A549 (cell line): Measurements from ENCODE around the gene GMNC.

Experiments
- EP300 ChIP-seq, 2 experiments: fragments of >200 bp; sonication (Bioruptor Twin); formaldehyde crosslinking; IDR thresholded peaks; 2 replicates in 1 of 2; 3 replicates in 1 of 2; pipeline ENCODE4 v1.6.1; 2016 to 2017
- POLR2A ChIP-seq: IDR thresholded peaks from 2 replicates; pipeline ENCODE4 v1.6.1; 2012; ENCODE audit warnings: mild to moderate bottlenecking, low read length
- RFX5 ChIP-seq: fragments of 450-650 bp; IDR thresholded peaks from 2 replicates; pipeline ENCODE4 v1.7.1; 2014; ENCODE audit warnings: antibody characterized with exemption, mild to moderate bottlenecking, moderate library complexity
- TF ChIP-seq, protein P1 (sequence below): fragments of >200 bp; sonication (Bioruptor Twin); formaldehyde crosslinking; IDR thresholded peaks from 3 replicates; pipeline ENCODE4 v1.5.1; 2016
- TF ChIP-seq, protein P2 (sequence below): fragments of 200-600 bp; sonication (generic); IDR thresholded peaks from 2 replicates; pipeline ENCODE4 v1.6.1; 2016; ENCODE audit warnings: antibody characterized with exemption, mild to moderate bottlenecking, moderate library complexity
- TF ChIP-seq, protein P3 (sequence below): IDR thresholded peaks from 2 replicates; pipeline ENCODE4 v1.6.1; 2012

DNA sequence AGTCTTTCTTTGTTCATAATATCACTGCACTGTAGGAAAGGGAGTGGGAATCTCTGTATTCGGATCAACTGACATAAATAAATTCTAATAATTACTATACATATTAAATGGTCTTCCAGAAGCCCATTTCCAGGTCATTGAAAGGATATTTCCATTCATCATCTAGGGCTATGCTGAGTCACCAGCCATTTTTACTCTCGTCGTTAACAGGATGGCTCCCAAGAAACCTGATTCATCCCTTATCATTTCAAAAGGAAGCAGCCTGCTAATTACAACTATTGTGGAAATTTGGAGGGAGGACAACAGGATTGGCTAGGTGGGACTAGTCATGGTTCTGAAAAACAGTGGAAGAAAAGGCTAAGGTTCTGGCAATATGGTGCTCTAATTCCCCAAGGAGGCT is 13.6 kb downstream of the GMNC start:
- TF ChIP-seq, protein P1, sequence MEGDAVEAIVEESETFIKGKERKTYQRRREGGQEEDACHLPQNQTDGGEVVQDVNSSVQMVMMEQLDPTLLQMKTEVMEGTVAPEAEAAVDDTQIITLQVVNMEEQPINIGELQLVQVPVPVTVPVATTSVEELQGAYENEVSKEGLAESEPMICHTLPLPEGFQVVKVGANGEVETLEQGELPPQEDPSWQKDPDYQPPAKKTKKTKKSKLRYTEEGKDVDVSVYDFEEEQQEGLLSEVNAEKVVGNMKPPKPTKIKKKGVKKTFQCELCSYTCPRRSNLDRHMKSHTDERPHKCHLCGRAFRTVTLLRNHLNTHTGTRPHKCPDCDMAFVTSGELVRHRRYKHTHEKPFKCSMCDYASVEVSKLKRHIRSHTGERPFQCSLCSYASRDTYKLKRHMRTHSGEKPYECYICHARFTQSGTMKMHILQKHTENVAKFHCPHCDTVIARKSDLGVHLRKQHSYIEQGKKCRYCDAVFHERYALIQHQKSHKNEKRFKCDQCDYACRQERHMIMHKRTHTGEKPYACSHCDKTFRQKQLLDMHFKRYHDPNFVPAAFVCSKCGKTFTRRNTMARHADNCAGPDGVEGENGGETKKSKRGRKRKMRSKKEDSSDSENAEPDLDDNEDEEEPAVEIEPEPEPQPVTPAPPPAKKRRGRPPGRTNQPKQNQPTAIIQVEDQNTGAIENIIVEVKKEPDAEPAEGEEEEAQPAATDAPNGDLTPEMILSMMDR: no peak
- TF ChIP-seq RFX5 (no peak), EP300 (IDR thresholded peaks at IDR 0.05) (no peak), POLR2A (no peak)
- TF ChIP-seq, protein P2, sequence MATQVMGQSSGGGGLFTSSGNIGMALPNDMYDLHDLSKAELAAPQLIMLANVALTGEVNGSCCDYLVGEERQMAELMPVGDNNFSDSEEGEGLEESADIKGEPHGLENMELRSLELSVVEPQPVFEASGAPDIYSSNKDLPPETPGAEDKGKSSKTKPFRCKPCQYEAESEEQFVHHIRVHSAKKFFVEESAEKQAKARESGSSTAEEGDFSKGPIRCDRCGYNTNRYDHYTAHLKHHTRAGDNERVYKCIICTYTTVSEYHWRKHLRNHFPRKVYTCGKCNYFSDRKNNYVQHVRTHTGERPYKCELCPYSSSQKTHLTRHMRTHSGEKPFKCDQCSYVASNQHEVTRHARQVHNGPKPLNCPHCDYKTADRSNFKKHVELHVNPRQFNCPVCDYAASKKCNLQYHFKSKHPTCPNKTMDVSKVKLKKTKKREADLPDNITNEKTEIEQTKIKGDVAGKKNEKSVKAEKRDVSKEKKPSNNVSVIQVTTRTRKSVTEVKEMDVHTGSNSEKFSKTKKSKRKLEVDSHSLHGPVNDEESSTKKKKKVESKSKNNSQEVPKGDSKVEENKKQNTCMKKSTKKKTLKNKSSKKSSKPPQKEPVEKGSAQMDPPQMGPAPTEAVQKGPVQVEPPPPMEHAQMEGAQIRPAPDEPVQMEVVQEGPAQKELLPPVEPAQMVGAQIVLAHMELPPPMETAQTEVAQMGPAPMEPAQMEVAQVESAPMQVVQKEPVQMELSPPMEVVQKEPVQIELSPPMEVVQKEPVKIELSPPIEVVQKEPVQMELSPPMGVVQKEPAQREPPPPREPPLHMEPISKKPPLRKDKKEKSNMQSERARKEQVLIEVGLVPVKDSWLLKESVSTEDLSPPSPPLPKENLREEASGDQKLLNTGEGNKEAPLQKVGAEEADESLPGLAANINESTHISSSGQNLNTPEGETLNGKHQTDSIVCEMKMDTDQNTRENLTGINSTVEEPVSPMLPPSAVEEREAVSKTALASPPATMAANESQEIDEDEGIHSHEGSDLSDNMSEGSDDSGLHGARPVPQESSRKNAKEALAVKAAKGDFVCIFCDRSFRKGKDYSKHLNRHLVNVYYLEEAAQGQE: no peak
- TF ChIP-seq, protein P3, sequence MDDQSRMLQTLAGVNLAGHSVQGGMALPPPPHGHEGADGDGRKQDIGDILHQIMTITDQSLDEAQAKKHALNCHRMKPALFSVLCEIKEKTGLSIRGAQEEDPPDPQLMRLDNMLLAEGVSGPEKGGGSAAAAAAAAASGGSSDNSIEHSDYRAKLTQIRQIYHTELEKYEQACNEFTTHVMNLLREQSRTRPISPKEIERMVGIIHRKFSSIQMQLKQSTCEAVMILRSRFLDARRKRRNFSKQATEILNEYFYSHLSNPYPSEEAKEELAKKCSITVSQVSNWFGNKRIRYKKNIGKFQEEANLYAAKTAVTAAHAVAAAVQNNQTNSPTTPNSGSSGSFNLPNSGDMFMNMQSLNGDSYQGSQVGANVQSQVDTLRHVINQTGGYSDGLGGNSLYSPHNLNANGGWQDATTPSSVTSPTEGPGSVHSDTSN: no peak
